ENCODE measurements around the gene CTIF. TPM values are rescaled to one million over a fixed set of nuclear protein-coding genes. Genes with fewer than 3 reads are reported as not detected.

Gene CTIF
- total RNA-seq, 2 donors from 2014 or later = 4.6 to 4.7 TPM

DNA sequence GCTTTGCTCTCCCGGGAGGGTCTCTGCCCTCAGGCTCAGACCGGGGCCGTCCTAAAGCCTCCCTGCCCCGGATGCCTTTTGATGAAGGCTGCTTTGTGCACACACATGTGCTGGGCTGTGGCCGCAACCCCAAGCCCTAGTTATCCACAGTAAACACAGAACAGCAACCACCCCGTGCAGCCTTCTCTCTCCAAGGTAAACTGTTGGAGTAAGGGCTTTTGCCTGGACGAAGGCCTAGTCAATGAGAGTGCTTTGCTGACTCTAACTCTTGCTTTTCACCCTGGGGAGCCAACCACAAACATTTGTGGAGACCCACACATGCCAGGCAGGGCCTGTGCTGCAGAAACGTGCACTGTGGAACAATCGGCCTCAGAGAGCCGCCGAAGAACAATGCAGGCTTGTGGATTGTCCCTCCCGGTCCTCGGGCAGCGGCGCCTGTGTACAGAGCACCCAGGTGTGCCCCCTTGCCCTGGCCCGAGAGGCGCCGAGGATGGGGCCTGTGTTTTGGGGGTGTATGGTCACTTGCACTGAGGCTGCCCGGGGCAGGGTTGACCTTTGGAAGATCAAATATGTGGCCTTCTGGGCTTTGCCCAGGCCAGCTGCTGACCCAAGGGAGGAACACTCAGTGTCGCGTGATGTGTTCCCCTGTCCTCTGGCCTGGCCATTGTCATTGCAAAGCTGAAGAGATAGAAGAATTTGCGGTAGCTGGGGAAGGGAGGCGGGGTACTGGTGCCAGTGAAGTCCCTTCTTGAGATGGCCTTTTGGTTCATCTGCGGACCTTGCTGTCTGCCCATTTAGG, 37.0 kb downstream of the CTIF start:
- Mint-ChIP-seq H3K4me1 (ENCODE audit: low read depth) (no peaks in the 10 kb centered on the region), H3K27me3 (ENCODE audit: low read depth) (no peaks in the 10 kb centered on the region), H3K4me3 (no peak overlapping the region), H3K27ac (no peak overlapping the region), H3K9me3 (peaks cover 2 to 8% of the 10 kb centered on the region in 2 donors), H3K36me3 (ENCODE audit: insufficient read depth in 2 of 2) (peaks cover 2 to 5% of the 10 kb centered on the region in 2 donors)
- DNase-seq = no peak
- ATAC-seq (replicated peaks in 1 of 2) = no peak

DNA sequence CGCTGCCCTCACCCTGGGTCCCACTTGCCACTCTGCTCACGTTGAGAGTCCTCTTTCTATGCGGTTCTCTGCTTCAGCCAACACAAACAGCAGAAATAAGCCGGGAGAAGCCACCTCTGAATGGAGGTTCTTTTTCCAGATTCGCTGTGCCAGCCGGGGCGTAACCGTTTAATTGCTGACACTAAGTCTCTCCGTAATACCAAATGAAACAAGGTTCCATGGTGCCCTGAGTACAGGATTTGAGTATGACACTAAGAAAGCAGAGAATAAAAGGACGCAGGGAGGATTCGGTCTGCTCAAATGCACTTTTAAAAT, 37.6 kb downstream of the CTIF start:
- H3K36me3 Mint-ChIP-seq (ENCODE audit: insufficient read depth in 2 of 2) = peaks cover 2 to 5% of the 10 kb centered on the region in 2 donors
- DNase-seq (no peak), ATAC-seq (replicated peaks in 1 of 2) (no peak)
- H3K27me3 Mint-ChIP-seq (ENCODE audit: low read depth) = no peaks in the 10 kb centered on the region
- peaks cover 2 to 8% of the 10 kb centered on the region in 2 donors for H3K9me3 Mint-ChIP-seq
- no peaks in the 10 kb centered on the region for H3K4me1 Mint-ChIP-seq (ENCODE audit: low read depth)
- H3K27ac Mint-ChIP-seq = no peak overlapping the region
- no peak overlapping the region for H3K4me3 Mint-ChIP-seq

DNA sequence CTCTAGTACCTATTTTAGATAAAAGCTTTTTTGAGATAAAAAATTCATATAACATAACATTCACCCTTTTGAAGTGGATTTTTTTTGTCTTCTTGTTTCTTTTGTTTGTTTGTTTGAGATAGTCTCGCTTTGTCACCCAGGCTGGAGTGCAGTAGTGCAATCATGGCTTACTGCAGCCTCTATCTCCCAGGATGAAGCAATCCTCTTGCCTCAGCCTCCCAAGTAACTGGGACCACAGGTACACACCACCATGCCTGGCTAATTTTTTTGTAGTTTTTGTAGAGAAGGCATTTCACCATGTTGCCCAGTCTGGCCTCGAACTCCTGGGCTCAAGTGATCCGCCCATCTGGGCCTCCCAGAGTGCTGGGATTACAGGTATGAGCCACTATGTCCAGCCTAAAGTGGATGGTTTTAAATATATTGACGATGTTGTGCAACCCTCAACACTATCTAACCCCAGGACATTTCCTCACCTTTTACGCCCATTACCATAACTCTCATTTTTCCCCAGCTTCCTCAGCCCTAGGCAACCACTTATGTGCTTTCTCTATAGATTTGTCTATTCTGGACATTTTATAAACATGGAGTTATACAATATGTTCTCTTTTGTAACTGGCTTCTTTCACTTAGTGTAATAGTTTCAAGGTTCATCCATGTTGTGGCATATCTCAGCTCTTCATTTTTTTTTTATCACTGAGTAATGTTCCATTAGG, 38.8 kb downstream of the CTIF start:
- no peaks in the 10 kb centered on the region for H3K27me3 Mint-ChIP-seq (ENCODE audit: low read depth)
- ATAC-seq (replicated peaks in 1 of 2) (no peak), DNase-seq (no peak)
- peaks cover 2 to 5% of the 10 kb centered on the region in 2 donors for H3K36me3 Mint-ChIP-seq (ENCODE audit: insufficient read depth in 2 of 2)
- no peak overlapping the region for H3K27ac Mint-ChIP-seq
- H3K4me1 Mint-ChIP-seq (ENCODE audit: low read depth) = no peaks in the 10 kb centered on the region
- peaks cover 2 to 8% of the 10 kb centered on the region in 2 donors for H3K9me3 Mint-ChIP-seq
- H3K4me3 Mint-ChIP-seq = no peak overlapping the region

DNA sequence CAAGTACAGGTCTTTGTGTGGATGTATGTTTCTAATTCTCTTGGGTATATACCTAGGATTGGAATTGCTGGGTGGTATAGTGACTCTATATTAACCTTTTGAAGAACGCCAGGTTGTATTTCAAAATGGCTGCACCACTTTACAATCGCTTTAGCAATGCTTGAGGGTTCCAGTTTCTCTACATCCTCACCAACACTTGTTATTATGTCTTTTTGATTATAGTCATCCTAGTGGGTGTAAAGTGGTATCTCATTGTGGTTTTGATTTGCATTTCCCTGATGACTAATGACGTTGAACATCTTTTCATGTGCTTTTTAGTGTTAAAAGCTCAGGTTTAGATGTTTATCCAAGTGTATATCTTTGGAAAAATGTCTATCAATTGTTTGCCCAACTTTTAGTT, 39.5 kb downstream of the CTIF start:
- Mint-ChIP-seq H3K36me3 (ENCODE audit: insufficient read depth in 2 of 2) (peaks cover 2 to 5% of the 10 kb centered on the region in 2 donors), H3K27ac (no peak overlapping the region)

DNA sequence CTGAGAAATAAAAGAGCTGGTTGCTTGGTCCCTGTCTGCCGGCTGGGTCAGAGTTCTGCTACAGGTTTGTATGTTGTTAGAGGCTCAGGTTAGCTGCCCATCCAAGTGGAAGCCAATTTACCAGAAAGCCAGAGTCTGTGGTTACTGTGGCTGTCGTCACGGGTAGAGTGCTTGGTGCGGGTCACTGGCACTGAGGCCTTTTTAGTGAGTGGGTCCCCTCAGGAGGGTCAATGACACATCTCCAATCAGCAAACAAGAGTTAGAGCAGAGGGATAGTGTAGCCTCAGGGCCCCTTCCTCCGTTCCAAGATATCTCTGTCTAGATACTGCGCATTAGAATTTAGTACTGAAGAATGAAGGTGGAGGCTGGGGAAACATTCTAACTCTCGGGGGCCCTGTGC, 41.2 kb downstream of the CTIF start:
- Mint-ChIP-seq H3K4me3 (no peak overlapping the region), H3K9me3 (peaks cover 2 to 8% of the 10 kb centered on the region in 2 donors), H3K27ac (no peak overlapping the region), H3K27me3 (ENCODE audit: low read depth) (no peaks in the 10 kb centered on the region), H3K36me3 (ENCODE audit: insufficient read depth in 2 of 2) (peaks cover 2 to 5% of the 10 kb centered on the region in 2 donors), H3K4me1 (ENCODE audit: low read depth) (no peaks in the 10 kb centered on the region)
- DNase-seq = no peak
- no peak for ATAC-seq (replicated peaks in 1 of 2)

More for the DNA sequence above, 39.5 kb downstream of the CTIF start:
- Mint-ChIP-seq H3K4me1 (ENCODE audit: low read depth) (no peaks in the 10 kb centered on the region), H3K9me3 (peaks cover 2 to 8% of the 10 kb centered on the region in 2 donors), H3K4me3 (no peak overlapping the region), H3K27me3 (ENCODE audit: low read depth) (no peaks in the 10 kb centered on the region)
- no peak for ATAC-seq (replicated peaks in 1 of 2)
- DNase-seq = no peak

DNA sequence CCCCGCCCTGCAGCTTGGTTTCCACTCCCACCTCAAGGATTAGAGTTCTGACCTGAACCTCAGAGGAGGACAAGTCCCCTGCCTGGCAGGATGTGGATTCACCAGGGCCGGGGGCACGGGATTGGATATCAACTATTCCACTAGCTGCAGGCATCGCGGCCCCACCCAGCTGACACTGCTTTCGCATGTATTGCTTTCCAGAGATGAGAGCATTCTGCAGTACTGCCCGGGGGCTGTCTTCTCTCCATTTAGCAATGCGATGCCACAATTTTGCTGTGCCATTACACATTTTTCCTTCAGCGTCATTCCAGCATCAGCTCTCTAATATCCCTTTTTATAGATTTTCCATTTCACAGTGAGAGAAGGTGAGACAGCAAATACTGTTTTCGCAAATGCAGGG, 42.0 kb downstream of the CTIF start:
- Mint-ChIP-seq H3K4me3 (no peak overlapping the region), H3K9me3 (peaks cover 2 to 8% of the 10 kb centered on the region in 2 donors), H3K36me3 (ENCODE audit: insufficient read depth in 2 of 2) (peaks cover 2 to 5% of the 10 kb centered on the region in 2 donors), H3K4me1 (ENCODE audit: low read depth) (no peaks in the 10 kb centered on the region), H3K27me3 (ENCODE audit: low read depth) (no peaks in the 10 kb centered on the region), H3K27ac (no peak overlapping the region)
- DNase-seq (no peak), ATAC-seq (replicated peaks in 1 of 2) (no peak)

DNA sequence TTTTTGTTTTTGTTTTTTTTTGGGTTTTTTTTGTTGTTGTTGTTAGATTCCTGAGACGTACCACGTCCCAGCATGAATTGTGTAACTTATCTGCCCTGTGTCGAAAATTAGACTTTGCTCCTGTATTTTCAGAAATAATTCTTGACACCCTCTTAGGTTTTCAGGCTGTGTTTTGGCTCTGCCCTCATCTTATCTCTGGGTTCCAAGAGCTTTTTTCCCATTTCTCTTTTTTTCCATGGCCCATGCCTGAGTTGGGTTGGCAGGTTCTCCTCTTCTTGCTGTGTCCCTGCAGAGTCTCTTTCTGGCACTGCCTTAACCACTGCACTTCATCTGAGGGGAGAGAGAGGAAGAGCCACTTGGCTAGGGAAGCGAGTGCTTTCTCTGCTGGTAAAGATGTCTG, 42.4 kb downstream of the CTIF start:
- ATAC-seq (replicated peaks in 1 of 2) = no peak
- Mint-ChIP-seq H3K4me1 (ENCODE audit: low read depth) (no peaks in the 10 kb centered on the region), H3K36me3 (ENCODE audit: insufficient read depth in 2 of 2) (peaks cover 2 to 5% of the 10 kb centered on the region in 2 donors)

DNA sequence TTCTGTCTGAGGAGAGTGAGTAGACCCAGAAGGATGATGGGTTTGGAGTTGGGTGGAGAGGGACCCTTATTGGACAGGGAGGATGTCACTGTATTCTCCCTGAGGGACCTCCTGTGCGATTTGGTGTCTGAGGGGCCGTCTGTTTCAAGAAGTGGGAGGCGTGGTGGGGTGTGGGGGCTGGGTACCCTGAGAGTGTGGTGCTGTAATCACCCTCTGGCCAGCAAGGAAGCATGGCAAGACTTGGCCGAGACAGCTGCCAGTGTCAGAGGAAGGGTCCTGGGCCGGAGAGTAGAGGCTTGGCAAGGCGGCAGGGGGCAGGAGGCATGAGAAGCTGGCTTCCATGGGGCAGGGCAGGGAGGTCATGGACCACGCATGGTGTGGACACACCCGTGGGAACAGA, 43.1 kb downstream of the CTIF start:
- ATAC-seq (replicated peaks in 1 of 2) (no peak), DNase-seq (no peak)
- no peaks in the 10 kb centered on the region for H3K27me3 Mint-ChIP-seq (ENCODE audit: low read depth)
- H3K4me3 Mint-ChIP-seq = no peak overlapping the region
- peaks cover 2 to 5% of the 10 kb centered on the region in 2 donors for H3K36me3 Mint-ChIP-seq (ENCODE audit: insufficient read depth in 2 of 2)
- H3K27ac Mint-ChIP-seq = no peak overlapping the region
- H3K4me1 Mint-ChIP-seq (ENCODE audit: low read depth) = no peaks in the 10 kb centered on the region
- H3K9me3 Mint-ChIP-seq = peaks cover 2 to 8% of the 10 kb centered on the region in 2 donors

More for the DNA sequence above, 42.4 kb downstream of the CTIF start:
- no peak overlapping the region for H3K27ac Mint-ChIP-seq
- H3K27me3 Mint-ChIP-seq (ENCODE audit: low read depth) = no peaks in the 10 kb centered on the region
- no peak overlapping the region for H3K4me3 Mint-ChIP-seq
- H3K9me3 Mint-ChIP-seq = peaks cover 2 to 8% of the 10 kb centered on the region in 2 donors
- DNase-seq = no peak

DNA sequence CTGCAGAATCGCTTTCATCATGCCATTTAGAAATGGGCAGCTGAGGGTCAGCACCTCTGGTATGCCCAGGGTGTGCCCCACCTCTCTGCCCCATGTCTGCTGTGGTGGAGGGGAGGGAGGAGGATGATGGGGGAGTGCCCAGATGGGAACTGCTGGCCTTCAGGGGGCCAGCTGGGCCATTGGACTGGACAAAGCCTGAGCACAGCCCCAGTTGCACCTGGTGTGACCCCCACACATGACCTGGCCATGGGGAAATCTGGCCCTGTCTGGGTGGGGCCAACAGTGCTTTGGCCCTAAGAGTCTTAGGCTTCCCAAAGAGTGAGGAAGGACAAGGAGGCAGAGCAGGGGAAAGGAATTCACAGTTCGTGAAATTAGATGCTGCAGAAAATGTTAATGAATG, 44.1 kb downstream of the CTIF start:
- Mint-ChIP-seq H3K4me3 (no peak overlapping the region), H3K4me1 (ENCODE audit: low read depth) (no peaks in the 10 kb centered on the region), H3K27ac (no peak overlapping the region), H3K27me3 (ENCODE audit: low read depth) (no peaks in the 10 kb centered on the region), H3K36me3 (ENCODE audit: insufficient read depth in 2 of 2) (peaks cover 0 to 3% of the 10 kb centered on the region in 2 donors), H3K9me3 (peaks cover 0 to 6% of the 10 kb centered on the region in 2 donors)
- ATAC-seq (replicated peaks in 1 of 2) (no peak), DNase-seq (no peak)

DNA sequence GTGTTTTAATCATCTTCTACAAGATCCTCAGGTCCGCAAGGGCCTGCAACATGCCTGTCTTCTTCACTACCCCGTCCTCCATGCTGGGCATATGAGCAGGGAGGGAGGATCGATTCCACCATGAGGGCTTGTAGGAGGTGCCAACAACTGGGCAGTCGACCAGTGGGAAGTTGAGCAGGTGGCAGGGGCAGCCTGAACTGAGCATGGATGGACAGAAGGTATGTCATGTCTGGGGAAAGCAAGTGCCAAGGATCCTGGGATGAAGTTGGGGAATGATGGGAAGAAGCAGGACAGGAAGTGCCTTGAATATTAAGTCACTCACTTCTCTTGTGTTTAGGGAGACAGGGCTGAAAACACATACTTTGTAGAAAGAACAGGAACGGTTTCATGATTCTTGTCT, 44.7 kb downstream of the CTIF start:
- Mint-ChIP-seq H3K4me1 (ENCODE audit: low read depth) (no peaks in the 10 kb centered on the region), H3K27ac (no peak overlapping the region), H3K27me3 (ENCODE audit: low read depth) (no peaks in the 10 kb centered on the region), H3K9me3 (peaks cover 0 to 3% of the 10 kb centered on the region in 2 donors), H3K4me3 (no peak overlapping the region), H3K36me3 (ENCODE audit: insufficient read depth in 2 of 2) (no peaks in the 10 kb centered on the region)
- ATAC-seq (replicated peaks in 1 of 2) (no peak), DNase-seq (no peak)

DNA sequence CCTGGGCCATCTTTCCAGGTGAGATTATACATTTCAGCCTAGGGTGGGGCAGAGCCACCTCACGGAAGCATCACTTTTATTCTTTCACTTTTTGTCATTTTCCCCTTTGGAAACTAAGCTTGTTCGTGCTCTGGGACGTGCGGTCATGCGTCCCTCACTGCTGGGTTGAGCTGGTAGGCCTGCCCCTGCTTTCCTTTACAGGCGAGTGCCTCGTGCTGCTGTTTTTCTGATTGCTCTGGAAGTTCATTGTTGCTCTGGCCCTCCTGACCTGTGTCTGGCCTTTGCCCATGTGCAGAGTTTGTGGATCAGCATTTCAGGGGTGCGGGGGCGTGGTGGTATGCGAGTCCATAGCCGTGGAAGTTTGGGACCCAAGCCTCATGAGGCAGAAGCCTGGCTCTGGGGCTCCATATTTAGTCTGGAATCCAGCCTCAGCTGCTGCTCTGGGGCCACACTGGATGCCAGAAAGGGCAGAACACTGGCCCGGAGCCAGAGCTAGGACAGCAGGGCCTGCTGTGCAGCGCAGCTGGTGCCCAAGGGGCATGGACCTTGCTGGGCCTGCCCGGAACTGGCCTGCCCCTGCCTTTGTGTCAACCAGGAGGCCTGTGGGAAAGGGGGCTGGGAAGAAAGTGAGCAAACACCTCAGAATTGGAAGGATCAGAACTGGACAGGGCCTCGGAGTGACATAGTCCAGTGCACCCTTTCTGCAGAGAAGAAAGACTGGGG, 51.1 kb downstream of the CTIF start:
- no peaks in the 10 kb centered on the region for H3K9me3 Mint-ChIP-seq
- no peak overlapping the region for H3K4me3 Mint-ChIP-seq
- DNase-seq = no peak
- H3K27ac Mint-ChIP-seq = no peak overlapping the region
- ATAC-seq (replicated peaks in 1 of 2) = no peak
- H3K36me3 Mint-ChIP-seq (ENCODE audit: insufficient read depth in 2 of 2) = no peaks in the 10 kb centered on the region
- no peaks in the 10 kb centered on the region for H3K27me3 Mint-ChIP-seq (ENCODE audit: low read depth)
- no peaks in the 10 kb centered on the region for H3K4me1 Mint-ChIP-seq (ENCODE audit: low read depth)

DNA sequence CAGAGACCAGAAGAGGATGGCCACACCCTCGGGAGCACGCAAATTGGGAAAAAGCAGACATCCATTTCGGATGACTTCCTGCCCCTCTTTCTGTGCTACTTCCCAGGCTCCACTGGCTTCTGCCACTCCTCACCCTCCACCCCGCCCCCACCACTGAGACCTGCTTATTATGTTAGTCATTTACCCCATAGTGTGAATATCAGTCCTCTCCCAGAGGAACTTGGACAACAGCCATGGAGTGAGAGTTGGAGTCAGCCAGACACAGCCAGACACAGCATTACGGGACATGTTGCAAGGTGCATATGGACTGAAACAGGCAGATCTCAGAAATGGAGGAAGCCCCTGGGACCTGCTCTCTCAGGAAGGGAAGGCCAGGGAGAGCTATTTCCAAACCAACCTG, 51.8 kb downstream of the CTIF start:
- no peaks in the 10 kb centered on the region for H3K4me1 Mint-ChIP-seq (ENCODE audit: low read depth)
- H3K36me3 Mint-ChIP-seq (ENCODE audit: insufficient read depth in 2 of 2) = no peaks in the 10 kb centered on the region
- no peak overlapping the region for H3K4me3 Mint-ChIP-seq
- ATAC-seq (replicated peaks in 1 of 2) (no peak), DNase-seq (no peak)
- no peaks in the 10 kb centered on the region for H3K27me3 Mint-ChIP-seq (ENCODE audit: low read depth)
- H3K27ac Mint-ChIP-seq = no peak overlapping the region
- no peaks in the 10 kb centered on the region for H3K9me3 Mint-ChIP-seq

DNA sequence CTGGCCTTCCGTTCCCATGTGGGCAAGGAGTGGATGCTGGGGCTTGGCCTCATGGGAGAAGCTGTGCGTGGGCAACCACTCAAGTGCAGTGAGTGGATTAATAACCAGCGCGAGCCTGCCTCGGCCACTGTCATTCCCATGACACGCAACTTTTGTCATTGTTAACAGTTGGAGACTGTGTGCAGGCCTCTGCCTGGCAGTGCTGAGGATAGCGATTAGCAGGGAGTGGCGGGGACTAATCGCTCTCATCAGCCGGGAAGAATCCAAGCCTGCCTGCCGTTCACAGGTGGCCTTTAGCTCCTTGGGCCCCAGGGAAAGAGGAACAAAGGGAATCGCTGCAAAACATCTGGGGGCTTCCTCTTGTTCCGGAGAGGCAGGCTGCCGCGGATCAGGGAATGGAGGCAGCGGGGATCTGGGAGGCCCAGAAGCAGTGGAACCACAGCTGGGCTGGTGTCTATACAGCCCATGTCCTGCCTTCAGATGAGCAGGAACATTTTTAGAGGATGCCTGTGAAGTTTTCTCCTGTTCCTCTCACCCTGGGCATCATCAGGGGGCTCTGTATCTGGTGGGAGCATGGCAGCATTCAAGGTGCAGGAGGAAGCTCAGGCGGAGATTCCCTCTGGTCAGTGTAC, 53.8 kb downstream of the CTIF start:
- no peaks in the 10 kb centered on the region for H3K9me3 Mint-ChIP-seq
- no peaks in the 10 kb centered on the region for H3K36me3 Mint-ChIP-seq (ENCODE audit: insufficient read depth in 2 of 2)
- no peak overlapping the region for H3K27ac Mint-ChIP-seq
- no peaks in the 10 kb centered on the region for H3K27me3 Mint-ChIP-seq (ENCODE audit: low read depth)
- DNase-seq (no peak), ATAC-seq (replicated peaks in 1 of 2) (no peak)
- no peak overlapping the region for H3K4me3 Mint-ChIP-seq
- no peaks in the 10 kb centered on the region for H3K4me1 Mint-ChIP-seq (ENCODE audit: low read depth)
